GM15510 (cell line): ENCODE results near the gene CD84.

Experiments
- POLR2A ChIP-seq: IDR thresholded peaks from 3 replicates; pipeline ENCODE4 v1.6.1; 2011; ENCODE audit warnings: borderline replicate concordance; ENCODE audit not compliant: insufficient read length; ENCODE audit errors: extremely low read depth

The CD84 gene

GRCh38 chr1:160539990-160540858 lies 39.1 kb downstream of the CD84 start:
- peak; percentile 40 for TF ChIP-seq POLR2A

DNA sequence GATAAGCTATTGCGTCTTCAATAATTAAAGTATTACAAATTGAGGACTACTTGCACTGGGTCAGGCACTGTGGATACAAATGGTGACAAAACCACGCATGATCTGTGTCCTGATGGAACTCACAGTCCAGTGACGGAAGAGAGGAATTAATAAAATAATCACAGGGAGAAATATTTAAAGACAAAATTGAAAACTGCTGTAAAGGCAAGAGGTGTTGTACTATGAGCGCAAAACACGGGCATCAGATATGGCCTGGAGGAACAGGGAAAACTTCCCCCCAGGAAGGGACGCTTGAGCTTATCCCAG lies 39.7 kb downstream of the CD84 start:
- no peak for TF ChIP-seq POLR2A

DNA sequence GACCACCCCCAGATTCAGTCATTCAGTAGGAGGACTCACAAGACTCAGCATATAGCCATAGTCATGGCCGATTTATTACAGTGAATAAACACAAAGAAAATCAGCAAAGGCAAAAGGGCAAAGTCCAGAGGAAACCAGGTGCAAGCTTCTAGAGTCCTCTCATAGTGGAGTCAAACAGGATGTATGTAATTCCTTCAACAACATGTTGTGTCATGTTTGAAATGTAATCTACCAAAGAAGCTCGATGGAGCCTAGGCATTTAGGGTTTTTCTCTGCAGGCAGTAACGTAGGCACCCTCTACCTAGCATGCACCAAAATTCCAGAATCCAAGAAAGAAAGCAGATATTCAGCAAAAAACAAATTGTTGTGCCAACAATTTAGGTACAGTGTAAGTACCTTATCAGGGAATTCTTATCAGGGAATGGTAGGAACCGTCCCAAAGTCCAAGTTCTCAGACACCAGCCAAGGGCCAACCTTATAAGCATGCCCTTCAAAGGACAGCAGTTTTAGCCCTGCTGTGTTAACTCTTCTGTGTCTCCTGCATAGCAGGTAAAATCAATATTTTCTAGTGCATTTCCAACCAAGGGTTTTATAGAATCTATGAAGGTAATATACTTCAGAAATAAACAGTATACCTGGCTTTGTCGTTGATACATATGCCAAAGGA lies 40.2 kb downstream of the CD84 start:
- no peak for TF ChIP-seq POLR2A

DNA sequence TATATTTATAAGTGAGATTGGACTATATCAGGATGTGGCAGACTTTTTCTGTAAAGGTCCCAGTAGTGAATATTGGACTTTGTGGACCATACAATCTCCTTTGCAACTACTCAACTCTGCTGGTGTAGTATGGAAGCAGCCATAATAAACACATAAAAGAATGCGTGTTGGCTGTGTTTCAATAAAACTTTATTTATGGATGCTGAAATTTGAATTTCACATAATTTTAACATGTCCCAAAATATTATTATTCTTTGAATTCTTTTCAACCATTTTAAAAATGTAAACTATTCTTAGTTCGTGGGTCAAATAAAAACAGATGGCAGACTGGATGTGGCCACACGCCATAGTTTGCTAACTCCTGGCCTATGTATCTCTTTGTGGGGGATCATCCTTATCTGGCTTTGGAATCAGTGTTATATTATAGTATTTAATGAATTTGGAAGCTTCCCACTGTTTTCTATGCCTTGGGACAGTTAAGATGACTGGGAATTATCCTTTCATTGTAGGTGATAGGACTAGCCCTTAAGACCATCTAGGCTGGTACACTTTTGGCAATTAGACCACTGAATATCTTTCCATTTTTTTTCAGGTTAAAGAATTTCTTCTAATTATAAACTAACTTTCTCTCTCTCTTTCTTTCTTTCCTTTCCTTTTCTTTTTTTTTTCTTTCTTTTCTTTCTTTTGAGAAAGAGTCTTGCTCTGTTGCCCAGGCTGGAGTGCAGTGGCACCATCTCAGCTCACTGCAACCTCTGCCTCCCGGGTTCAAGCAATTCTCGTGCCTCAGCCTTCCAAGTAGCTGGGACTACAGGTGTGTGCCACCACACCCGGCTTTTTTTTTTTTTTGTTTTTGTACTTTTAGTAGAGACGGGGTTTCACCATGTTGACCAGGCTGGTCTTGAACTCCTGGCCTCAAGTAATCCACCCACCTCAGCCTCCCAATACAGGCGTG lies 41.3 kb downstream of the CD84 start:
- TF ChIP-seq POLR2A = no peak

GRCh38 chr1:160534823-160535605 lies 44.3 kb downstream of the CD84 start:
- TF ChIP-seq POLR2A = no peak

GRCh38 chr1:160522622-160523345 lies 56.5 kb downstream of the CD84 start, which contains the start of gene SLAMF6:
Gene SLAMF6, minus strand, starts transcription at chr1:160523255. Its CDS starts 63 bp downstream, at chr1:160523192.
- peak; percentile 75 for TF ChIP-seq POLR2A

DNA sequence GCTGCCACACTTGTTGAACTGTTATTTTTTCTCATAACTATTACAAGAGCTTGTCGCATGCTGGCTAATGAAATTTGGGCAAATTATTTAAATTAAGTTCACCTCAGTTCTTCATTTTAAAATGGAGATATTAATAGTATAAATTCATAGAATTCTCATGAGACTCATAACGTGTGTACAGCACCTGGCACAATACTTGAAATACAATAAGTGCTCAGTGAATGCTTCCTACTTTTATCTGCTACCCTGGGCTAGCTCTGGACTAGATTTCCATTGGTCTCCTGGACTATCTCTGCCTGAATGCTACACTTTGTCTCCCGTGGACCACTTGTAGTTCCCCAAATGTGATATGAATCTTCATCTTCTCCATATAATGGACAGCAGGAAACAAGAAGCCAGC lies 57.2 kb downstream of the CD84 start:
- no peak for TF ChIP-seq POLR2A

GRCh38 chr1:160521554-160521953 lies 57.7 kb downstream of the CD84 start:
- no peak for TF ChIP-seq POLR2A

- TF ChIP-seq POLR2A = no peak
These were observed 58.3 kb downstream of the CD84 start for GRCh38 chr1:160520999-160521398.

- TF ChIP-seq POLR2A = no peak
These were observed 58.7 kb downstream of the CD84 start for GRCh38 chr1:160520582-160520981.

DNA sequence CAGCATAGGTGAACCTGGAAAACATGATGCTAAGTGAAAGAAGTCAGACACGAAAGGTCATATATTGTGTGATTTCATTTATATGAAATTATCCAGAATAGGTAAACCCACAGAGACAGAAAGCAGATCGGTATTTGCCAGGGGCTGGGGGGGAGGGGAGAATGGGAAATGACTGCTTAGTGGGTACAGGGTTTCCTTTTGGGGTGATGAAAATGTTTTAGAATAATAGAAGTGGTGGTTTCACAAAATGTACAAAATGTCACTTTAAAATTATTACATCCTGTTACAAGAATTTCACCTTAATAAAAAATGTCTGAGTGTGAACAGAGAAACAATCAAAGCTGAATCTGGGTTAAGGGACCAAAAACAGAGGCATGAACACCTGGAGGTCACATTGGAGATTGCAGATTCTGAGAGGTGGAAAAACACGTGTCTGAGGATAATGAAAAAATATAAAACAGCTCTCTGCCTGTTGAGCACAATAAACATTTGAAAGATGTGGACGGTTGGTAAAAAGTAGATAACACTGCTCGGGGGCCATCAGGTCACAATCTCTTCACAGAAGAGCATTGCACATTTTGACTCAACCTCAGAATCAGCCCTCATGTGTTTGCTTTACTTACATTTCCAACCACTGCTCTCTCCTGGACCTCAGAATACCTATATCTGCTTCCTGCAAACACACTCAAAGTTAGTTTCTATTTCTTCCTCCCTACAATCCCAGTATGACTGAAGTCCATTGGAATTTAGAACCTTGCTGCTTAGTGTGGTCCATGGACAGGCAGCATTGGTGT lies 59.5 kb downstream of the CD84 start:
- TF ChIP-seq POLR2A = no peak

- TF ChIP-seq POLR2A = no peak
These were observed 74.6 kb downstream of the CD84 start for GRCh38 chr1:160504651-160505050.

DNA sequence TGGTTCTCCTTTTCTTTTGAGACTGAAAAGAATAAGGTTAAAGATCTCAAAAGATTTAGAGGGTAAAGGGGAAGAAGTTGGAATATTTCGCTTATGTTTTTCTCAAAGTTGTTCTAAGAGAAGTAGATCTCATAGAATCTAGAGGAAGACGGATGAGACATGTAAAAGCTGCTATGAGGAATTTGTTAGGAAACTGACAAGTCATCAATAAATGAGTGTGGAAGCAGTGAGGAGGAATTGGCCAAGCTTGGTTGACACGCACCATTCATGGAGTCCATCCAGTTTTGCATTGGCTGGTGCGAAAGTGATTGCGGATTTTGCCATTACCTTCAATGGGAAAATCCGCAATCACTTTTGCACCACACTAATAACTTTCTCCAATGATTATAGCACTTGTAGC lies 76.2 kb downstream of the CD84 start:
- TF ChIP-seq POLR2A = no peak
